ENCODE measurements around the gene TGFB3. TPM values are rescaled to one million over a fixed set of nuclear protein-coding genes. Genes with fewer than 3 reads are reported as not detected.
"Not testable (repeated sequence)": the region's sequence is repeated elsewhere in the genome, so short reads cannot be mapped to it uniquely, and the experiment has no call there.

The TGFB3 gene
- total RNA-seq = 1 to 10 TPM; 3.6 to 4.4 TPM

- no peaks in the 10 kb centered on the region for H3K27me3 Mint-ChIP-seq (ENCODE audit: low read depth)
- H3K9me3 Mint-ChIP-seq = no peaks in the 10 kb centered on the region
- CTCF ChIA-PET = interaction anchor here (0.7 to 13.8 kb wide), 7 partner anchors 10 to 749 kb away, joined by 3 to 131 read pairs (median 4); no protein-coding TSS in a partner anchor
- peak; percentile 66 for DNase-seq
- H3K36me3 Mint-ChIP-seq (ENCODE audit: low read depth) = no peaks in the 10 kb centered on the region
- intact Hi-C loops (cut with micrococcal nuclease) = loop anchor here (1.0 to 10.0 kb wide), 9 partner anchors 75 to 1117 kb away; partner anchors contain the start of genes CIPC, GPATCH2L, JDP2 and TTLL5
- H3K4me1 Mint-ChIP-seq (ENCODE audit: low read depth) = peaks cover 41% of the 10 kb centered on the region
- H3K4me3 Mint-ChIP-seq = peak within 1 kb of the TSS; percentile 77
- peak within 1 kb of the TSS; percentile 37 for H3K27ac Mint-ChIP-seq
These were observed at the start of gene TGFB3 for GRCh38 chr14:75981426-75982265. Gene TGFB3, minus strand, starts transcription at chr14:75981995. Its CDS starts 1,102 bp downstream, at chr14:75980893.

- intact Hi-C loops (cut with micrococcal nuclease) = no loop called here
These were observed 42.6 kb upstream of the TGFB3 start for GRCh38 chr14:76024211-76024907.

GRCh38 chr14:76023757-76024156 lies 42.0 kb upstream of the TGFB3 start:
- DNase-seq = no peak
- peaks cover 12% of the 10 kb centered on the region for H3K9me3 Mint-ChIP-seq
- no peaks in the 10 kb centered on the region for H3K4me1 Mint-ChIP-seq (ENCODE audit: low read depth)
- no peaks in the 10 kb centered on the region for H3K27me3 Mint-ChIP-seq (ENCODE audit: low read depth)
- CTCF ChIA-PET = no interaction called here
- no peak overlapping the region for H3K27ac Mint-ChIP-seq
- intact Hi-C loops (cut with micrococcal nuclease) = no loop called here
- H3K4me3 Mint-ChIP-seq = no peak overlapping the region
- H3K36me3 Mint-ChIP-seq (ENCODE audit: low read depth) = peaks cover 23% of the 10 kb centered on the region

More at GRCh38 chr14:76024211-76024907, 42.6 kb upstream of the TGFB3 start:
- no peak overlapping the region for H3K4me3 Mint-ChIP-seq
- H3K9me3 Mint-ChIP-seq = peaks cover 7% of the 10 kb centered on the region
- H3K4me1 Mint-ChIP-seq (ENCODE audit: low read depth) = no peaks in the 10 kb centered on the region
- no peak overlapping the region for H3K27ac Mint-ChIP-seq
- H3K27me3 Mint-ChIP-seq (ENCODE audit: low read depth) = no peaks in the 10 kb centered on the region
- CTCF ChIA-PET = no interaction called here
- peaks cover 18% of the 10 kb centered on the region for H3K36me3 Mint-ChIP-seq (ENCODE audit: low read depth)
- DNase-seq = no peak

GRCh38 chr14:76022991-76023390 lies 41.2 kb upstream of the TGFB3 start:
- CTCF ChIA-PET = no interaction called here
- no peaks in the 10 kb centered on the region for H3K4me1 Mint-ChIP-seq (ENCODE audit: low read depth)
- no peak for DNase-seq
- no peak overlapping the region for H3K4me3 Mint-ChIP-seq
- intact Hi-C loops (cut with micrococcal nuclease) = no loop called here
- H3K36me3 Mint-ChIP-seq (ENCODE audit: low read depth) = peaks cover 29% of the 10 kb centered on the region
- peaks cover 17% of the 10 kb centered on the region for H3K9me3 Mint-ChIP-seq
- no peaks in the 10 kb centered on the region for H3K27me3 Mint-ChIP-seq (ENCODE audit: low read depth)
- no peak overlapping the region for H3K27ac Mint-ChIP-seq

GRCh38 chr14:76019676-76020075 lies 37.9 kb upstream of the TGFB3 start:
- no peak for DNase-seq
- H3K27me3 Mint-ChIP-seq (ENCODE audit: low read depth) = no peaks in the 10 kb centered on the region
- CTCF ChIA-PET = interaction anchor here (0.7 kb wide), 1 partner anchor 1105 kb away, joined by 3 read pairs; no protein-coding TSS in a partner anchor
- no peaks in the 10 kb centered on the region for H3K4me1 Mint-ChIP-seq (ENCODE audit: low read depth)
- H3K4me3 Mint-ChIP-seq = no peak overlapping the region
- intact Hi-C loops (cut with micrococcal nuclease) = no loop called here
- peaks cover 19% of the 10 kb centered on the region for H3K9me3 Mint-ChIP-seq
- peaks cover 51% of the 10 kb centered on the region for H3K36me3 Mint-ChIP-seq (ENCODE audit: low read depth)
- H3K27ac Mint-ChIP-seq = no peak overlapping the region

- Mint-ChIP-seq H3K36me3 (ENCODE audit: low read depth) (peaks cover 65% of the 10 kb centered on the region), H3K9me3 (peaks cover 19% of the 10 kb centered on the region)
- CTCF ChIA-PET = no interaction called here
These were observed 33.9 kb upstream of the TGFB3 start for GRCh38 chr14:76015668-76016067.

GRCh38 chr14:76015191-76015590 lies 33.4 kb upstream of the TGFB3 start:
- no peaks in the 10 kb centered on the region for H3K4me1 Mint-ChIP-seq (ENCODE audit: low read depth)
- intact Hi-C loops (cut with micrococcal nuclease) = no loop called here
- H3K9me3 Mint-ChIP-seq = peaks cover 18% of the 10 kb centered on the region
- no peak overlapping the region for H3K27ac Mint-ChIP-seq
- no peak for DNase-seq
- H3K27me3 Mint-ChIP-seq (ENCODE audit: low read depth) = no peaks in the 10 kb centered on the region
- H3K4me3 Mint-ChIP-seq = no peak overlapping the region
- H3K36me3 Mint-ChIP-seq (ENCODE audit: low read depth) = peaks cover 63% of the 10 kb centered on the region
- CTCF ChIA-PET = no interaction called here

More at GRCh38 chr14:76015668-76016067, 33.9 kb upstream of the TGFB3 start:
- no peak for DNase-seq
- H3K27ac Mint-ChIP-seq = no peak overlapping the region
- no peak overlapping the region for H3K4me3 Mint-ChIP-seq
- intact Hi-C loops (cut with micrococcal nuclease) = no loop called here
- H3K4me1 Mint-ChIP-seq (ENCODE audit: low read depth) = no peaks in the 10 kb centered on the region
- no peaks in the 10 kb centered on the region for H3K27me3 Mint-ChIP-seq (ENCODE audit: low read depth)

- H3K27ac Mint-ChIP-seq = no peak overlapping the region
- no peaks in the 10 kb centered on the region for H3K27me3 Mint-ChIP-seq (ENCODE audit: low read depth)
- CTCF ChIA-PET = no interaction called here
- H3K4me1 Mint-ChIP-seq (ENCODE audit: low read depth) = no peaks in the 10 kb centered on the region
- no peak overlapping the region for H3K4me3 Mint-ChIP-seq
- no peaks in the 10 kb centered on the region for H3K9me3 Mint-ChIP-seq
- DNase-seq = no peak
- intact Hi-C loops (cut with micrococcal nuclease) = no loop called here
- peaks cover 41% of the 10 kb centered on the region for H3K36me3 Mint-ChIP-seq (ENCODE audit: low read depth)
These were observed 30.6 kb upstream of the TGFB3 start for GRCh38 chr14:76012354-76012753.

- Mint-ChIP-seq H3K27ac (no peak overlapping the region), H3K4me3 (no peak overlapping the region), H3K9me3 (no peaks in the 10 kb centered on the region), H3K27me3 (ENCODE audit: low read depth) (no peaks in the 10 kb centered on the region), H3K4me1 (ENCODE audit: low read depth) (no peaks in the 10 kb centered on the region), H3K36me3 (ENCODE audit: low read depth) (peaks cover 37% of the 10 kb centered on the region)
- DNase-seq = no peak
- CTCF ChIA-PET = no interaction called here
- intact Hi-C loops (cut with micrococcal nuclease) = no loop called here
These were observed 30.1 kb upstream of the TGFB3 start for GRCh38 chr14:76011930-76012329.

- DNase-seq; H3K9me3 Mint-ChIP-seq; H3K4me3 Mint-ChIP-seq; CTCF ChIA-PET; intact Hi-C loops (cut with micrococcal nuclease); H3K27ac Mint-ChIP-seq; H3K4me1 Mint-ChIP-seq (ENCODE audit: low read depth); H3K27me3 Mint-ChIP-seq (ENCODE audit: low read depth): not testable (repeated sequence)
- H3K36me3 Mint-ChIP-seq (ENCODE audit: low read depth) = peaks cover 40% of the 10 kb centered on the region
These were observed 27.8 kb upstream of the TGFB3 start for GRCh38 chr14:76009627-76010026.

- intact Hi-C loops (cut with micrococcal nuclease) = no loop called here
- Mint-ChIP-seq H3K9me3 (peaks cover 10% of the 10 kb centered on the region), H3K27me3 (ENCODE audit: low read depth) (no peaks in the 10 kb centered on the region), H3K4me3 (no peak overlapping the region), H3K27ac (no peak overlapping the region), H3K36me3 (ENCODE audit: low read depth) (peaks cover 36% of the 10 kb centered on the region), H3K4me1 (ENCODE audit: low read depth) (no peaks in the 10 kb centered on the region)
- CTCF ChIA-PET = interaction anchor here (0.6 kb wide), 1 partner anchor 354 kb away, joined by 4 read pairs; no protein-coding TSS in a partner anchor
- no peak for DNase-seq
These were observed 26.1 kb upstream of the TGFB3 start for GRCh38 chr14:76007852-76008251.

- DNase-seq = no peak
- CTCF ChIA-PET = interaction anchor here (0.6 kb wide), 1 partner anchor 353 kb away, joined by 4 read pairs; no protein-coding TSS in a partner anchor
- Mint-ChIP-seq H3K36me3 (ENCODE audit: low read depth) (peaks cover 35% of the 10 kb centered on the region), H3K9me3 (peaks cover 10% of the 10 kb centered on the region), H3K27ac (no peak overlapping the region), H3K27me3 (ENCODE audit: low read depth) (no peaks in the 10 kb centered on the region), H3K4me1 (ENCODE audit: low read depth) (no peaks in the 10 kb centered on the region), H3K4me3 (no peak overlapping the region)
- intact Hi-C loops (cut with micrococcal nuclease) = no loop called here
These were observed 25.6 kb upstream of the TGFB3 start for GRCh38 chr14:76007379-76007778.
